ENCODE measurements around the gene ERBB4. TPM values are rescaled to one million over a fixed set of nuclear protein-coding genes. Genes with fewer than 3 reads are reported as not detected.

Gene ERBB4
- total RNA-seq, 1 donor from 2014 or later: 9.2 TPM

GRCh38 chr2:211329421-211329820, 1209.2 kb downstream of the ERBB4 start:
- H3K4me1 Mint-ChIP-seq: peaks cover 3% of the 10 kb centered on the region
- no peak for DNase-seq (ENCODE audit: low spot score in 2 of 2, unreplicated experiment in 2 of 2)
- no peaks in the 10 kb centered on the region for H3K27me3 Mint-ChIP-seq (ENCODE audit: low read depth)
- no peak for TF ChIP-seq CTCF (IDR thresholded peaks at IDR 0.05; ENCODE audit: unreplicated experiment)
- H3K27ac Mint-ChIP-seq: no peak overlapping the region
- no peak overlapping the region for H3K4me3 Mint-ChIP-seq
- no peaks in the 10 kb centered on the region for H3K9me3 Mint-ChIP-seq
- H3K36me3 Mint-ChIP-seq: no peaks in the 10 kb centered on the region

GRCh38 chr2:211328126-211328525, 1210.5 kb downstream of the ERBB4 start:
- H3K9me3 Mint-ChIP-seq: peaks cover 10% of the 10 kb centered on the region
- no peak for DNase-seq (ENCODE audit: low spot score in 2 of 2, unreplicated experiment in 2 of 2)
- no peak overlapping the region for H3K4me3 Mint-ChIP-seq
- no peaks in the 10 kb centered on the region for H3K36me3 Mint-ChIP-seq
- TF ChIP-seq CTCF (IDR thresholded peaks at IDR 0.05; ENCODE audit: unreplicated experiment): no peak
- H3K4me1 Mint-ChIP-seq: peaks cover 3% of the 10 kb centered on the region
- H3K27me3 Mint-ChIP-seq (ENCODE audit: low read depth): no peaks in the 10 kb centered on the region
- H3K27ac Mint-ChIP-seq: no peak overlapping the region

Small RNAs within 50 kb of the gene (microRNA-seq; reads per million reads assigned to microRNA genes)
- gene MIR548F2: not detected
